Measurements from ENCODE around the gene GRM5. TPM values are rescaled to one million over a fixed set of nuclear protein-coding genes. Genes with fewer than 3 reads are reported as not detected.

The GRM5 gene
- total and polyA plus RNA-seq, 2 experiments from 2014 or later, result 0.27 TPM; not detected in 1

GRCh38 chr11:88538098-88538497 lies 527.7 kb downstream of the GRM5 start:
- H3K27me3 ChIP-seq, result no peaks in the 10 kb centered on the region
- TF ChIP-seq EZH2 (IDR thresholded peaks at IDR 0.05; ENCODE audit: borderline replicate concordance), result no peak
- no peak for TF ChIP-seq CTCF (IDR thresholded peaks at IDR 0.05; ENCODE audit: poor library complexity)
- no peak for TF ChIP-seq EZH2phosphoT487 (IDR thresholded peaks at IDR 0.05; ENCODE audit: low read depth, severe bottlenecking, unreplicated experiment)
- H3K4me3 ChIP-seq, result no peak overlapping the region
- no peak overlapping the region for H3K27ac ChIP-seq
- WGBS (ENCODE audit: low lambda C conversion rate, missing lambda C conversion rate), result 83% methylated on average over 1 of the region's 1 CpG
- H3K9me2 ChIP-seq (replicated peaks; ENCODE audit: insufficient read depth), result no peaks in the 10 kb centered on the region
- no peak overlapping the region for H2AFZ ChIP-seq
- no peaks in the 10 kb centered on the region for H3K79me2 ChIP-seq
- DNase-seq (ENCODE audit: low spot score), result no peak
- H3K4me2 ChIP-seq, result no peak overlapping the region
- no peaks in the 10 kb centered on the region for H3K9me3 ChIP-seq (ENCODE audit: low read depth)
- no peaks in the 10 kb centered on the region for H3K4me1 ChIP-seq (ENCODE audit: insufficient read depth)
- no peaks in the 10 kb centered on the region for H4K20me1 ChIP-seq (ENCODE audit: insufficient read depth, poor library complexity, severe bottlenecking)
- H3K36me3 ChIP-seq (replicated peaks; ENCODE audit: insufficient read depth, low read depth), result no peaks in the 10 kb centered on the region

GRCh38 chr11:88537613-88538012 lies 528.2 kb downstream of the GRM5 start:
- H4K20me1 ChIP-seq (ENCODE audit: insufficient read depth, poor library complexity, severe bottlenecking), result no peaks in the 10 kb centered on the region
- no peak overlapping the region for H3K4me3 ChIP-seq
- H3K4me1 ChIP-seq (ENCODE audit: insufficient read depth), result no peaks in the 10 kb centered on the region
- no peaks in the 10 kb centered on the region for H3K9me2 ChIP-seq (replicated peaks; ENCODE audit: insufficient read depth)
- no peaks in the 10 kb centered on the region for H3K27me3 ChIP-seq
- H3K9me3 ChIP-seq (ENCODE audit: low read depth), result no peaks in the 10 kb centered on the region
- H3K36me3 ChIP-seq (replicated peaks; ENCODE audit: insufficient read depth, low read depth), result no peaks in the 10 kb centered on the region
- no peak overlapping the region for H3K4me2 ChIP-seq
- H3K79me2 ChIP-seq, result no peaks in the 10 kb centered on the region
- WGBS (ENCODE audit: low lambda C conversion rate, missing lambda C conversion rate), result 43% methylated on average over 2 of the region's 2 CpGs
- H3K27ac ChIP-seq, result no peak overlapping the region
- no peak for DNase-seq (ENCODE audit: low spot score)
- H2AFZ ChIP-seq, result no peak overlapping the region
- no peak for TF ChIP-seq CTCF (IDR thresholded peaks at IDR 0.05; ENCODE audit: poor library complexity)

GRCh38 chr11:88536616-88537265 lies 529.0 kb downstream of the GRM5 start:
- no peaks in the 10 kb centered on the region for H3K4me1 ChIP-seq (ENCODE audit: insufficient read depth)
- H3K36me3 ChIP-seq (replicated peaks; ENCODE audit: insufficient read depth, low read depth), result no peaks in the 10 kb centered on the region
- no peaks in the 10 kb centered on the region for H3K9me2 ChIP-seq (replicated peaks; ENCODE audit: insufficient read depth)
- H2AFZ ChIP-seq, result no peak overlapping the region
- no peak overlapping the region for H3K27ac ChIP-seq
- no peaks in the 10 kb centered on the region for H3K79me2 ChIP-seq
- H3K4me2 ChIP-seq, result no peak overlapping the region
- no peak for DNase-seq (ENCODE audit: low spot score)
- WGBS (ENCODE audit: low lambda C conversion rate, missing lambda C conversion rate), result 84% methylated on average over 3 of the region's 3 CpGs
- no peak overlapping the region for H3K4me3 ChIP-seq
- H4K20me1 ChIP-seq (ENCODE audit: insufficient read depth, poor library complexity, severe bottlenecking), result no peaks in the 10 kb centered on the region
- no peaks in the 10 kb centered on the region for H3K9me3 ChIP-seq (ENCODE audit: low read depth)
- H3K27me3 ChIP-seq, result no peaks in the 10 kb centered on the region
- TF ChIP-seq CTCF (IDR thresholded peaks at IDR 0.05; ENCODE audit: poor library complexity) (no peak), EZH2phosphoT487 (IDR thresholded peaks at IDR 0.05; ENCODE audit: low read depth, severe bottlenecking, unreplicated experiment) (no peak), EZH2 (IDR thresholded peaks at IDR 0.05; ENCODE audit: borderline replicate concordance) (no peak)

Data from hepatocyte (in vitro differentiated cells).